IMR-90 (cell line): Measurements from ENCODE around the gene KY. TPM values are rescaled to one million over a fixed set of nuclear protein-coding genes. Genes with fewer than 3 reads are reported as not detected.

Experiments used
- ATAC-seq: fragments of 200-7000 bp; cut with Tn5 transposase; 2 replicates; pipeline ENCODE4 v1.9.1; 2020; ENCODE audit warnings: low read depth, mild to moderate bottlenecking, moderate library complexity
- BruUV-seq: library from RNA; stranded (reverse); fragments of 400-500 nt; replicated peaks from 2 replicates; lab custom pipeline; 2021; lab: Mats Ljungman, UMichigan
- CTCF ChIA-PET: fragments of 300-600 bp; formaldehyde crosslinking; extraction: SDS; loops from one replicate; lab custom pipeline; 2021; ENCODE audit warnings: antibody characterized with exemption; lab: Yijun Ruan, JAX
- POLR2A ChIA-PET: fragments of 300-600 bp; sonication (Branson Sonifier 250); formaldehyde crosslinking; loops from one replicate; lab custom pipeline; 2022; ENCODE audit warnings: antibody characterized with exemption; ENCODE audit not compliant: unreplicated experiment; lab: Charles Lee
- DNase-seq: peaks from one replicate; pipeline ENCODE4 v3.0.0; 2013
- H2AFZ ChIP-seq: replicated peaks from 2 replicates; pipeline ENCODE3; 2013; ENCODE audit warnings: low read length, mild to moderate bottlenecking; ENCODE audit not compliant: poor library complexity
- H2AK5ac ChIP-seq: 2 replicates; pipeline ENCODE4 v1.6.1; 2013; ENCODE audit warnings: low read depth, low read length, inconsistent platforms
- H2AK9ac ChIP-seq: replicated peaks from 2 replicates; pipeline ENCODE3; 2013; ENCODE audit warnings: mild to moderate bottlenecking, low read depth, low read length, moderate library complexity; ENCODE audit not compliant: poor library complexity
- H2BK120ac ChIP-seq: 2 replicates; pipeline ENCODE4 v1.6.1; 2013; ENCODE audit warnings: low read depth, low read length, inconsistent platforms
- H2BK15ac ChIP-seq: 3 replicates; pipeline ENCODE4 v1.6.1; 2013; ENCODE audit warnings: low read depth, low read length, inconsistent platforms
- H2BK20ac ChIP-seq: 2 replicates; pipeline ENCODE4 v1.6.1; 2013; ENCODE audit warnings: low read depth, mild to moderate bottlenecking, inconsistent platforms, low read length, moderate library complexity
- H2BK5ac ChIP-seq: 2 replicates; pipeline ENCODE4 v1.6.1; 2013; ENCODE audit warnings: mild to moderate bottlenecking, low read depth, low read length, inconsistent platforms; ENCODE audit not compliant: poor library complexity, severe bottlenecking
- H3K14ac ChIP-seq: replicated peaks from 2 replicates; pipeline ENCODE4 v1.6.1; 2013; ENCODE audit warnings: low read depth, low read length, inconsistent platforms
- H3K18ac ChIP-seq: 2 replicates; pipeline ENCODE4 v1.6.1; 2013; ENCODE audit warnings: low read depth, low read length, control low read depth
- H3K23ac ChIP-seq: 2 replicates; pipeline ENCODE4 v1.6.1; 2013; ENCODE audit warnings: low read depth, low read length, inconsistent platforms
- H3K27ac ChIP-seq: 2 replicates; pipeline ENCODE4 v1.5.1; 2013; ENCODE audit warnings: mild to moderate bottlenecking, control low read depth, low read length; ENCODE audit not compliant: insufficient read depth
- H3K27me3 ChIP-seq: 2 replicates; pipeline ENCODE4 v1.6.1; 2013; ENCODE audit warnings: low read length; ENCODE audit not compliant: control insufficient read depth, insufficient read depth
- H3K36me3 ChIP-seq: 2 replicates; pipeline ENCODE4 v1.6.1; 2013; ENCODE audit warnings: low read length, mixed read lengths; ENCODE audit not compliant: control insufficient read depth, insufficient read depth
- H3K4ac ChIP-seq: 2 replicates; pipeline ENCODE4 v1.6.1; 2013; ENCODE audit warnings: low read depth, low read length, inconsistent platforms
- H3K4me1 ChIP-seq: 2 replicates; pipeline ENCODE4 v1.6.1; 2013; ENCODE audit warnings: low read length, mixed read lengths; ENCODE audit not compliant: control insufficient read depth, insufficient read depth
- H3K4me2 ChIP-seq: 2 replicates; pipeline ENCODE4 v1.6.1; 2013; ENCODE audit warnings: low read depth, mild to moderate bottlenecking, control low read depth, low read length, moderate library complexity
- H3K4me3 ChIP-seq: 2 replicates; pipeline ENCODE4 v1.5.1; 2013; ENCODE audit warnings: low read depth, mild to moderate bottlenecking, control low read depth, low read length, moderate library complexity; ENCODE audit not compliant: insufficient read depth
- H3K56ac ChIP-seq: 2 replicates; pipeline ENCODE4 v1.6.1; 2013; ENCODE audit warnings: low read length, inconsistent platforms; ENCODE audit not compliant: insufficient read depth; ENCODE audit errors: extremely low read depth
- H3K79me1 ChIP-seq, 2 experiments: 2 replicates each; pipeline ENCODE4 v1.6.1; 2013; ENCODE audit warnings: low read length in 2 of 2, inconsistent platforms in 1 of 2, low read depth in 1 of 2
- H3K9ac ChIP-seq: 2 replicates; pipeline ENCODE4 v1.6.1; 2013; ENCODE audit warnings: low read depth, low read length, control low read depth
- H3K9me1 ChIP-seq: 2 replicates; pipeline ENCODE4 v1.6.1; 2013; ENCODE audit warnings: low read length, inconsistent platforms; ENCODE audit not compliant: insufficient read depth
- H3K9me3 ChIP-seq: 2 replicates; pipeline ENCODE4 v1.6.1; 2013; ENCODE audit warnings: low read length; ENCODE audit not compliant: control insufficient read depth, insufficient read depth
- H4K20me1 ChIP-seq: 2 replicates; pipeline ENCODE4 v1.6.1; 2013; ENCODE audit warnings: low read length, inconsistent platforms; ENCODE audit not compliant: insufficient read depth
- H4K5ac ChIP-seq: 2 replicates; pipeline ENCODE4 v1.6.1; 2013; ENCODE audit warnings: mild to moderate bottlenecking, low read depth, low read length, control low read depth
- H4K8ac ChIP-seq, 2 experiments: 2 replicates each; pipeline ENCODE4 v1.6.1; 2013; ENCODE audit warnings: low read depth in 2 of 2, low read length in 2 of 2, control low read depth in 1 of 2, inconsistent platforms in 1 of 2
- H4K91ac ChIP-seq: 2 replicates; pipeline ENCODE4 v1.6.1; 2013; ENCODE audit warnings: low read depth, low read length, inconsistent platforms; ENCODE audit not compliant: insufficient read depth
- BHLHE40 ChIP-seq: fragments of 150-350 bp; IDR thresholded peaks from 2 replicates; pipeline ENCODE4 v1.6.1; 2016; ENCODE audit warnings: mild to moderate bottlenecking, low read depth, low read length
- CEBPB ChIP-seq: IDR thresholded peaks from 2 replicates; pipeline ENCODE4 v1.6.1; 2012; ENCODE audit warnings: low read depth, low read length, improper control_type of control experiment
- MAFK ChIP-seq: IDR thresholded peaks from 2 replicates; pipeline ENCODE4 v1.6.1; 2012; ENCODE audit warnings: low read depth, low read length, improper control_type of control experiment
- MAZ ChIP-seq: IDR thresholded peaks from 2 replicates; pipeline ENCODE4 v1.6.1; 2012; ENCODE audit warnings: low read depth, mild to moderate bottlenecking, low read length, improper control_type of control experiment, moderate library complexity, borderline replicate concordance
- WGBS, 2 experiments: methylation state at CpG; one replicate each; pipeline versions ENCODE4 v1.1.5 to v1.1.7; 2013; ENCODE audit warnings: missing lambda C conversion rate in 2 of 2; ENCODE audit not compliant: insufficient read length in 1 of 2; ENCODE audit errors: extremely low coverage in 2 of 2; 5-methylcytosine and 5-hydroxymethylcytosine counted together
- dilution Hi-C: fragments of 300-500 bp; cut with HindIII; formaldehyde crosslinking; loops from one replicate; pipeline ENCODE4 v1.14.3; 2018; ENCODE audit warnings: low sequenced_read_pairs; ENCODE audit not compliant: unreplicated experiment
- in situ Hi-C: fragments of 300-500 bp; cut with MboI; formaldehyde crosslinking; loops from 3 replicates; pipeline ENCODE4 v1.14.3; 2019; ENCODE audit warnings: low sequenced_read_pairs, inconsistent platforms, mixed read lengths
- intact Hi-C: fragments of 100-400 bp; cut with micrococcal nuclease; formaldehyde crosslinking; loops from 2 replicates; pipeline ENCODE4 v1.10.0; 2022
- polyA plus RNA-seq, 3 experiments: library from polyadenylated mRNA; depleted of rRNA; stranded (reverse); fragments of >200 nt; gene quantifications; 2 replicates each; pipeline ENCODE4 v1.2.3, GENCODE V29; 2012; ENCODE audit warnings: low replicate concordance in 1 of 3
- total RNA-seq: library from RNA; depleted of rRNA; stranded (reverse); fragments of >200 nt; gene quantifications from 2 replicates; pipeline ENCODE4 v1.2.3, GENCODE V29; 2012
- TF ChIP-seq, protein P1 (sequence below): conservative IDR thresholded peaks from 2 replicates; pipeline ENCODE4 v1.5.1; 2012; ENCODE audit warnings: mild to moderate bottlenecking, low read depth, low read length, improper control_type of control experiment

The KY gene
- total and polyA plus RNA-seq, 2 of the 4 experiments (the other 2 are of a cell fraction): under 0.01 to 0.09 TPM

GRCh38 chr3:134563601-134564000 is 87.2 kb downstream of the KY start:
- Histone ChIP-seq H4K5ac (no peak overlapping the region), H3K4ac (no peak overlapping the region), H3K23ac (no peak overlapping the region), H3K9ac (no peak overlapping the region), H2BK120ac (no peak overlapping the region), H2AK9ac (no peak overlapping the region), H3K9me3 (no peaks in the 10 kb centered on the region), H3K27me3 (no peaks in the 10 kb centered on the region), H2AK5ac (no peak overlapping the region), H3K36me3 (peaks cover 12% of the 10 kb centered on the region), H4K8ac (no peak overlapping the region), H3K79me1 (no peaks in the 10 kb centered on the region), H4K20me1 (no peaks in the 10 kb centered on the region), H2BK5ac (no peak overlapping the region), H2BK20ac (no peak overlapping the region), H3K4me3 (no peak overlapping the region), H3K9me1 (peaks cover 7% of the 10 kb centered on the region; the same call in 1 of the 2 replicates), H3K4me2 (no peak overlapping the region), H3K4me1 (no peaks in the 10 kb centered on the region; the same call in 1 of the 2 replicates), H3K56ac (no peak overlapping the region), H3K14ac (no peak overlapping the region), H3K18ac (no peak overlapping the region), H4K91ac (no peak overlapping the region), H2BK15ac (no peak overlapping the region), H3K27ac (no peak overlapping the region), H2AFZ (no peak overlapping the region)
- dilution Hi-C loops: no loop called here
- ChIA-PET POLR2A (no interaction called here), CTCF (no interaction called here)
- ATAC-seq (no peak), DNase-seq (no peak)
- in situ Hi-C loops: no loop called here
- no peak for TF ChIP-seq MAFK
- TF ChIP-seq, protein P1, sequence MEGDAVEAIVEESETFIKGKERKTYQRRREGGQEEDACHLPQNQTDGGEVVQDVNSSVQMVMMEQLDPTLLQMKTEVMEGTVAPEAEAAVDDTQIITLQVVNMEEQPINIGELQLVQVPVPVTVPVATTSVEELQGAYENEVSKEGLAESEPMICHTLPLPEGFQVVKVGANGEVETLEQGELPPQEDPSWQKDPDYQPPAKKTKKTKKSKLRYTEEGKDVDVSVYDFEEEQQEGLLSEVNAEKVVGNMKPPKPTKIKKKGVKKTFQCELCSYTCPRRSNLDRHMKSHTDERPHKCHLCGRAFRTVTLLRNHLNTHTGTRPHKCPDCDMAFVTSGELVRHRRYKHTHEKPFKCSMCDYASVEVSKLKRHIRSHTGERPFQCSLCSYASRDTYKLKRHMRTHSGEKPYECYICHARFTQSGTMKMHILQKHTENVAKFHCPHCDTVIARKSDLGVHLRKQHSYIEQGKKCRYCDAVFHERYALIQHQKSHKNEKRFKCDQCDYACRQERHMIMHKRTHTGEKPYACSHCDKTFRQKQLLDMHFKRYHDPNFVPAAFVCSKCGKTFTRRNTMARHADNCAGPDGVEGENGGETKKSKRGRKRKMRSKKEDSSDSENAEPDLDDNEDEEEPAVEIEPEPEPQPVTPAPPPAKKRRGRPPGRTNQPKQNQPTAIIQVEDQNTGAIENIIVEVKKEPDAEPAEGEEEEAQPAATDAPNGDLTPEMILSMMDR: no peak
- no peak for TF ChIP-seq CEBPB
- TF ChIP-seq BHLHE40: no peak
- no peak for TF ChIP-seq MAZ
- intact Hi-C loops: no loop called here
- 100% methylated on average over 2 of the region's 6 CpGs; no CpG with 5 or more reads in 1 of the 2 experiments for WGBS, 2 experiments
- BruUV-seq: no TSS peak
